ENCODE results near the gene CLASRP. TPM values are rescaled to one million over a fixed set of nuclear protein-coding genes. Genes with fewer than 3 reads are reported as not detected.

The CLASRP gene
- total and polyA plus RNA-seq, 9 of the 15 experiments (the other 6 are each of a cell fraction or from before 2014, with no cell fraction given): 0.94 to 86.3 (median 44.0) TPM

- H3K27me3 ChIP-seq (ENCODE audit: control insufficient read depth in 2 of 2, insufficient read depth in 2 of 2, low read length in 2 of 2): no peaks in the 10 kb centered on the region
- ATAC-seq (no peak), FAIRE-seq (no peak), DNase-seq (ENCODE audit: extremely low read depth in 1 of 4, low spot score in 3 of 4) (no peak)
- intact Hi-C loops (cut with micrococcal nuclease): no loop called here
- in situ Hi-C loops (cut with MboI): no loop called here
- BruUV-seq (replicated peaks): no TSS peak
- TF ChIP-seq PRMT5 (CRISPR knock-in tag; IDR thresholded peaks at IDR 0.05): no peak
- no peak for TF ChIP-seq MAZ (CRISPR knock-in tag; conservative IDR thresholded peaks at IDR 0.05 in 1 of 2, IDR thresholded peaks at IDR 0.05 in 1 of 2)
- TF ChIP-seq CBFA2T3 (IDR thresholded peaks at IDR 0.05): no peak
- TF ChIP-seq ZNF140 (CRISPR knock-in tag; IDR thresholded peaks at IDR 0.05): no peak
- TF ChIP-seq GATAD2B (IDR thresholded peaks at IDR 0.05; ENCODE audit: borderline replicate concordance): no peak
- no peak for TF ChIP-seq HDAC3 (IDR thresholded peaks at IDR 0.05; ENCODE audit: borderline replicate concordance, partially characterized antibody)
- TF ChIP-seq ZNF384 (IDR thresholded peaks at IDR 0.05; ENCODE audit: low read depth, low read length): no peak
- TF ChIP-seq FOXM1 (IDR thresholded peaks at IDR 0.05; ENCODE audit: low read depth): no peak
- TF ChIP-seq FOXM1 (CRISPR knock-in tag; IDR thresholded peaks at IDR 0.05; ENCODE audit: low read depth): no peak
- TF ChIP-seq POLR3G (IDR thresholded peaks at IDR 0.05; ENCODE audit: extremely low read depth, insufficient read length, insufficient replicate concordance): no peak
- TF ChIP-seq ZFPM2 (CRISPR knock-in tag; IDR thresholded peaks at IDR 0.05): no peak
- TF ChIP-seq ZNF146 (CRISPR knock-in tag; IDR thresholded peaks at IDR 0.05; ENCODE audit: unreplicated experiment): no peak
- no peak for TF ChIP-seq ZNF224 (CRISPR knock-in tag; IDR thresholded peaks at IDR 0.05)
- no peak for TF ChIP-seq BRF2 (IDR thresholded peaks at IDR 0.05; ENCODE audit: borderline replicate concordance, insufficient read depth, insufficient read length)
- TF ChIP-seq NR1H2 (CRISPR knock-in tag; IDR thresholded peaks at IDR 0.05): no peak
- TF ChIP-seq, protein P1, sequence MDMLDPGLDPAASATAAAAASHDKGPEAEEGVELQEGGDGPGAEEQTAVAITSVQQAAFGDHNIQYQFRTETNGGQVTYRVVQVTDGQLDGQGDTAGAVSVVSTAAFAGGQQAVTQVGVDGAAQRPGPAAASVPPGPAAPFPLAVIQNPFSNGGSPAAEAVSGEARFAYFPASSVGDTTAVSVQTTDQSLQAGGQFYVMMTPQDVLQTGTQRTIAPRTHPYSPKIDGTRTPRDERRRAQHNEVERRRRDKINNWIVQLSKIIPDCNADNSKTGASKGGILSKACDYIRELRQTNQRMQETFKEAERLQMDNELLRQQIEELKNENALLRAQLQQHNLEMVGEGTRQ (CRISPR knock-in tag; IDR thresholded peaks at IDR 0.05): no peak
- TF ChIP-seq ASH1L (IDR thresholded peaks at IDR 0.05; ENCODE audit: borderline replicate concordance, low read depth, partially characterized antibody): no peak
- H3K9ac ChIP-seq (ENCODE audit: insufficient read depth in 1 of 2, low read depth in 2 of 2, low read length in 2 of 2): no peak overlapping the region
- H3K36me3 ChIP-seq (ENCODE audit: control insufficient read depth, insufficient read depth, low read length): no peaks in the 10 kb centered on the region
- H4K20me1 ChIP-seq (replicated peaks; ENCODE audit: control insufficient read depth, insufficient read depth, low read length): no peaks in the 10 kb centered on the region
- H3K9me3 ChIP-seq (replicated peaks; ENCODE audit: control insufficient read depth, insufficient read depth, low read depth, low read length): no peaks in the 10 kb centered on the region
- no peak overlapping the region for H3K4me3 ChIP-seq
- 87% methylated on average over 9 of the region's 9 CpGs for WGBS (ENCODE audit: insufficient coverage, low coverage, missing lambda C conversion rate)
- H3K27ac ChIP-seq (ENCODE audit: extremely low read depth, low read depth, low read length): no peak overlapping the region
- CTCF ChIA-PET (ENCODE audit: low intra/inter-chr PET ratio): no interaction called here
- H3K4me1 ChIP-seq (replicated peaks in 1 of 2; ENCODE audit: control insufficient read depth in 2 of 2, insufficient read depth in 2 of 2, low read length in 2 of 2): peaks cover 15 to 33% of the 10 kb centered on the region in 2 experiments
- H3K79me2 ChIP-seq (ENCODE audit: control insufficient read depth, insufficient read depth, low read length): no peaks in the 10 kb centered on the region
- POLR2A ChIA-PET: interaction anchor here (0.6 to 0.7 kb wide), 2 partner anchors 83 to 115 kb away, joined by 3 read pairs; no protein-coding TSS in a partner anchor
- H3K4me2 ChIP-seq (ENCODE audit: insufficient read depth, low read length): no peak overlapping the region
- H3K9me1 ChIP-seq (ENCODE audit: control insufficient read depth, insufficient read depth, low read length): no peaks in the 10 kb centered on the region
- H2AFZ ChIP-seq (ENCODE audit: low read depth, low read length): no peak overlapping the region
Observed at GRCh38 chr19:45005787-45006186, 33.1 kb upstream of the CLASRP start.
